H1 (cell line): ENCODE data around the gene RWDD4. TPM values are rescaled to one million over a fixed set of nuclear protein-coding genes. Genes with fewer than 3 reads are reported as not detected.

Experiments
- ATF3 ChIP-seq: IDR thresholded peaks from 2 replicates; pipeline ENCODE4 v1.6.1; 2011; ENCODE audit warnings: low read depth, mild to moderate bottlenecking, low read length; ENCODE audit not compliant: insufficient read depth
- BACH1 ChIP-seq: IDR thresholded peaks from 2 replicates; pipeline ENCODE4 v1.6.1; 2012; ENCODE audit warnings: low read length, improper control_type of control experiment
- CBX8 ChIP-seq: fragments of 300-800, 300-1000 bp; sonication (generic); IDR thresholded peaks from 2 replicates; pipeline ENCODE4 v1.7.1; 2016; ENCODE audit warnings: low read depth, low read length, borderline replicate concordance
- CHD1 ChIP-seq: IDR thresholded peaks from 2 replicates; pipeline ENCODE4 v1.6.1; 2012; ENCODE audit warnings: low read depth, low read length, improper control_type of control experiment
- KDM1A ChIP-seq: fragments of 200-600, 300-600 bp; sonication (generic); IDR thresholded peaks from 2 replicates; pipeline ENCODE4 v1.7.1; 2016; ENCODE audit warnings: mild to moderate bottlenecking, low read length, borderline replicate concordance
- MAX ChIP-seq: IDR thresholded peaks from 2 replicates; pipeline ENCODE4 v1.6.1; 2012; ENCODE audit warnings: inconsistent platforms
- SP1 ChIP-seq: IDR thresholded peaks from 2 replicates; pipeline ENCODE4 v1.6.1; 2011; ENCODE audit warnings: low read depth, low read length
- polyA plus RNA-seq, 7 experiments: library from polyadenylated mRNA; depleted of rRNA in 3 of 7; stranded (reverse) in 5 of 7; unstranded in 2 of 7; fragments of >200 nt in 5 of 7; fragments of 200-250 nt in 2 of 7; gene quantifications; 1 replicate in 5 of 7; 2 replicates in 1 of 7; 4 replicates in 1 of 7; pipeline versions ENCODE4 v1.2.1 to v1.2.3, GENCODE V29; 2011 to 2013; ENCODE audit warnings: missing spikeins in 2 of 7, mixed read lengths in 2 of 7
- total RNA-seq: library from RNA; stranded (reverse); fragmentation: NEBNext Ultra II Directional; extraction: Animal tissue kit (Norgen Biotek cat#: 25700); gene quantifications from 2 replicates; pipeline ENCODE4 v1.2.1, GENCODE V29; 2021

Gene RWDD4
- total and polyA plus RNA-seq, 2 of the 8 experiments (the other 6 are each of a cell fraction or from before 2014, with no cell fraction given), result 5.4 to 18.9 TPM

DNA sequence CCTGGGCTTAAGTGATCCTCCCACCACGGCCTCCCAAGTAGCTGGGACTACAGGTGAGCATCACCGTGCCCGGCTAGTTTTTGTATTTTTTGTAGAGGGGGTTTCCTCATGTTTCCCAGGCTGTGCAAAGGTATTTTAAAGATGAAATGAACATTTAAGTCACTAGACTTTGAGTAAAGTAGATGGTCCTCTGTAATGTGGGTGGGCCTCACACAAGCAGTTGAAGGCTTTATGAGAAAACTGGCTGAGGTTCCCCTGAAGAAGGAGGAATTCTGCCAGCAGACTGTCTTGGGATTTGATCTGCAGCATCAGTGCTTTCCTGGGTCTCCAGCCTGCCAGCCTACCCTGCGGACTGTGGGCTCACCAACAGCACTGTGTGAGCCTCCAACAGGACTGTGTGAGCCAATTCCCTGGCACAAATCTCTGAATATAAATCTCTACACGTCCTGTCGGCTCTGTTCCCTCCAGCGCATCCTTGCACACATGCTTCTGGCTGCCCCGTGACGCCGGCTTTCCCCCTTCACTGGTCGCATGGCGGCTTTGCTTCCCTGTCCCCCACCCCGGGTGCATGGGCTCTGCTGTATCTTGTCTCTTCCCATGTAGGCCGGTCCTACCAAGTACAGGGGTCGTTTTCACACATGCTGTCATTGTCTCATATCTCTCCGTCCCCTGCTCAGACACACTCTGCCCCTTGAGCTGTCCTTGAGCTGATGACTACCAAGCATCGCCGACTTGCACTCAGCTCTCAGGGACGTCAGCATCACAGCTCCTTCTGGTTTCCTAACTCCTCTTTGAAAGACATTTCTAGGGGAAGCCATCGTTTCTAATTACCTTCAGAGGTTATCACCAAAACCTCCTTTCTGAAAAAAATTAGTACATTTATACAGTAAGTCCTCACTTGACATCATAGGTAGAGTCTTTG, 46.4 kb downstream of the RWDD4 start (continued):
- TF ChIP-seq ATF3 (no peak), KDM1A (no peak), BACH1 (no peak), MAX (no peak), CBX8 (no peak), CHD1 (no peak), SP1 (no peak)
